Measurements from ENCODE around the gene C22orf15. TPM values are rescaled to one million over a fixed set of nuclear protein-coding genes. Genes with fewer than 3 reads are reported as not detected.
A peak's percentile ranks its signal among the peaks of the same experiment; 100 is the strongest.

C22orf15 gene
- total RNA-seq, 2 experiments from 2014 or later = 0.49 to 0.84 TPM

GRCh38 chr22:23752090-23752691 is 10.6 kb upstream of the C22orf15 start:
- H3K4me3 ChIP-seq (ENCODE audit: low read length) = no peak overlapping the region
- peak overlapping the region; percentile 72 for H3K27ac Mint-ChIP-seq
- no peaks in the 10 kb centered on the region for H3K36me3 Mint-ChIP-seq (ENCODE audit: low read depth)
- H3K27me3 ChIP-seq (ENCODE audit: control insufficient read depth in 1 of 2, insufficient read depth in 2 of 2, low read length in 2 of 2) = no peaks in the 10 kb centered on the region
- peak overlapping the region; percentile 81 for H3K4me3 Mint-ChIP-seq
- no peak for ATAC-seq (ENCODE audit: poor library complexity)
- no peaks in the 10 kb centered on the region for H3K9me3 ChIP-seq (ENCODE audit: control insufficient read depth in 1 of 2, insufficient read depth in 1 of 2, low read length in 2 of 2)
- H3K4me1 Mint-ChIP-seq (ENCODE audit: low read depth) = peaks cover 12% of the 10 kb centered on the region
- DNase-seq = no peak
- ChIA-PET CTCF (no interaction called here), POLR2A (no interaction called here)
- H3K9me3 Mint-ChIP-seq = no peaks in the 10 kb centered on the region
- no peak overlapping the region for H3K27ac ChIP-seq (ENCODE audit: low read depth in 1 of 2, low read length in 2 of 2)
- TF ChIP-seq, protein P1, sequence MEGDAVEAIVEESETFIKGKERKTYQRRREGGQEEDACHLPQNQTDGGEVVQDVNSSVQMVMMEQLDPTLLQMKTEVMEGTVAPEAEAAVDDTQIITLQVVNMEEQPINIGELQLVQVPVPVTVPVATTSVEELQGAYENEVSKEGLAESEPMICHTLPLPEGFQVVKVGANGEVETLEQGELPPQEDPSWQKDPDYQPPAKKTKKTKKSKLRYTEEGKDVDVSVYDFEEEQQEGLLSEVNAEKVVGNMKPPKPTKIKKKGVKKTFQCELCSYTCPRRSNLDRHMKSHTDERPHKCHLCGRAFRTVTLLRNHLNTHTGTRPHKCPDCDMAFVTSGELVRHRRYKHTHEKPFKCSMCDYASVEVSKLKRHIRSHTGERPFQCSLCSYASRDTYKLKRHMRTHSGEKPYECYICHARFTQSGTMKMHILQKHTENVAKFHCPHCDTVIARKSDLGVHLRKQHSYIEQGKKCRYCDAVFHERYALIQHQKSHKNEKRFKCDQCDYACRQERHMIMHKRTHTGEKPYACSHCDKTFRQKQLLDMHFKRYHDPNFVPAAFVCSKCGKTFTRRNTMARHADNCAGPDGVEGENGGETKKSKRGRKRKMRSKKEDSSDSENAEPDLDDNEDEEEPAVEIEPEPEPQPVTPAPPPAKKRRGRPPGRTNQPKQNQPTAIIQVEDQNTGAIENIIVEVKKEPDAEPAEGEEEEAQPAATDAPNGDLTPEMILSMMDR (IDR thresholded peaks at IDR 0.05) = no peak
- no peaks in the 10 kb centered on the region for H3K36me3 ChIP-seq (ENCODE audit: insufficient read depth, low read length)
- peaks cover 17% of the 10 kb centered on the region for H3K4me1 ChIP-seq (ENCODE audit: insufficient read depth, low read length)
- intact Hi-C loops (cut with DNase I, micrococcal nuclease) = no loop called here
- no peaks in the 10 kb centered on the region for H3K27me3 Mint-ChIP-seq

- CTCF ChIA-PET = no interaction called here
- H3K4me1 ChIP-seq (ENCODE audit: insufficient read depth, low read length) = peaks cover 17% of the 10 kb centered on the region
- H3K27ac ChIP-seq (ENCODE audit: low read depth in 1 of 2, low read length in 2 of 2) = no peak overlapping the region
- no peaks in the 10 kb centered on the region for H3K36me3 ChIP-seq (ENCODE audit: insufficient read depth, low read length)
- TF ChIP-seq, protein P1 (IDR thresholded peaks at IDR 0.05) = no peak
- Mint-ChIP-seq H3K27me3 (no peaks in the 10 kb centered on the region), H3K4me1 (ENCODE audit: low read depth) (peaks cover 12% of the 10 kb centered on the region), H3K27ac (no peak overlapping the region), H3K9me3 (no peaks in the 10 kb centered on the region), H3K4me3 (peak overlapping the region; percentile 81), H3K36me3 (ENCODE audit: low read depth) (no peaks in the 10 kb centered on the region)
- intact Hi-C loops (cut with DNase I, micrococcal nuclease) = no loop called here
- H3K27me3 ChIP-seq (ENCODE audit: control insufficient read depth in 1 of 2, insufficient read depth in 2 of 2, low read length in 2 of 2) = no peaks in the 10 kb centered on the region
- no peak overlapping the region for H3K4me3 ChIP-seq (ENCODE audit: low read length)
- ATAC-seq (ENCODE audit: poor library complexity) = no peak
- no peaks in the 10 kb centered on the region for H3K9me3 ChIP-seq (ENCODE audit: control insufficient read depth in 1 of 2, insufficient read depth in 1 of 2, low read length in 2 of 2)
- POLR2A ChIA-PET = no interaction called here
- DNase-seq = no peak
Observed at GRCh38 chr22:23752750-23753149, 10.0 kb upstream of the C22orf15 start.

DNA sequence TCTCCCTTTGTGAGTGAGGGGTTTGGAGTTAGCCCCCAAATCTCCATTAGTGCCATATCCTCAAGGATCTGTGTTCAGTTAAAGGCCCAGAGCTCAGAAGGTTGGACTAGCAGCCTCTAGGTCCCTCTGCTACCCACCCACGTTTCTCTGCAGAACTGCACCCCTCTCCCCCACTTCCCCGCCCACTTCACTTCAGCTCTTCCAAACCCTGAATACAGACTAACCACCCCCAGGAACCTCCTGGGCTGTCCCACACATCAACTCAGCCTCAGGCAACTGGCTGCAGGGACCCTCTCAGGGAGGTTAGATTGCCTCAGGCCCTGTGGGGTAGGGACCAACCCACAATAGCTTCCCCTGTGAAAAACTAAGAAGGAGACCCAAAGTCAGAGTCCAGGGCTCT is 9.4 kb upstream of the C22orf15 start:
- H3K27me3 ChIP-seq (ENCODE audit: control insufficient read depth in 1 of 2, insufficient read depth in 2 of 2, low read length in 2 of 2) = no peaks in the 10 kb centered on the region
- POLR2A ChIA-PET = interaction anchor here (0.9 kb wide), 1 partner anchor 104 kb away, joined by 4 read pairs; the partner anchor contains the start of gene SLC2A11
- H3K4me3 ChIP-seq (ENCODE audit: low read length) = no peak overlapping the region

More for the DNA sequence above, 9.4 kb upstream of the C22orf15 start:
- H3K4me1 Mint-ChIP-seq (ENCODE audit: low read depth) = peaks cover 12% of the 10 kb centered on the region
- peaks cover 17% of the 10 kb centered on the region for H3K4me1 ChIP-seq (ENCODE audit: insufficient read depth, low read length)
- intact Hi-C loops (cut with DNase I, micrococcal nuclease) = no loop called here
- CTCF ChIA-PET = no interaction called here
- H3K27ac Mint-ChIP-seq = no peak overlapping the region
- H3K27ac ChIP-seq (ENCODE audit: low read depth in 1 of 2, low read length in 2 of 2) = no peak overlapping the region
- TF ChIP-seq, protein P1 (IDR thresholded peaks at IDR 0.05) = no peak
- H3K4me3 Mint-ChIP-seq = peak overlapping the region; percentile 65
- no peaks in the 10 kb centered on the region for H3K9me3 ChIP-seq (ENCODE audit: control insufficient read depth in 1 of 2, insufficient read depth in 1 of 2, low read length in 2 of 2)
- ATAC-seq (ENCODE audit: poor library complexity) (no peak), DNase-seq (peak in 1 of 14 experiments; percentile 14)
- no peaks in the 10 kb centered on the region for H3K27me3 Mint-ChIP-seq
- no peaks in the 10 kb centered on the region for H3K36me3 Mint-ChIP-seq (ENCODE audit: low read depth)
- H3K9me3 Mint-ChIP-seq = no peaks in the 10 kb centered on the region
- no peaks in the 10 kb centered on the region for H3K36me3 ChIP-seq (ENCODE audit: insufficient read depth, low read length)
